Suprapubic skin (tissue), 3 donors: ENCODE results near the gene PLB1.

Source experiments
- CTCF ChIP-seq, 2 donors: fragments of 200-600 bp in 1 of 2; fragments of 450-650 bp in 1 of 2; sonication (generic) in 1 of 2; IDR thresholded peaks; one replicate each; pipeline ENCODE4 v1.5.1; 2016 to 2019; ENCODE audit warnings: antibody characterized with exemption in 2 of 2, mild to moderate bottlenecking in 1 of 2, moderate library complexity in 1 of 2
- POLR2AphosphoS5 ChIP-seq, 3 donors: sonication (generic); formaldehyde crosslinking; IDR thresholded peaks; one replicate each; pipeline ENCODE4 v1.6.1; 2017; ENCODE audit warnings: antibody characterized with exemption in 3 of 3

DNA sequence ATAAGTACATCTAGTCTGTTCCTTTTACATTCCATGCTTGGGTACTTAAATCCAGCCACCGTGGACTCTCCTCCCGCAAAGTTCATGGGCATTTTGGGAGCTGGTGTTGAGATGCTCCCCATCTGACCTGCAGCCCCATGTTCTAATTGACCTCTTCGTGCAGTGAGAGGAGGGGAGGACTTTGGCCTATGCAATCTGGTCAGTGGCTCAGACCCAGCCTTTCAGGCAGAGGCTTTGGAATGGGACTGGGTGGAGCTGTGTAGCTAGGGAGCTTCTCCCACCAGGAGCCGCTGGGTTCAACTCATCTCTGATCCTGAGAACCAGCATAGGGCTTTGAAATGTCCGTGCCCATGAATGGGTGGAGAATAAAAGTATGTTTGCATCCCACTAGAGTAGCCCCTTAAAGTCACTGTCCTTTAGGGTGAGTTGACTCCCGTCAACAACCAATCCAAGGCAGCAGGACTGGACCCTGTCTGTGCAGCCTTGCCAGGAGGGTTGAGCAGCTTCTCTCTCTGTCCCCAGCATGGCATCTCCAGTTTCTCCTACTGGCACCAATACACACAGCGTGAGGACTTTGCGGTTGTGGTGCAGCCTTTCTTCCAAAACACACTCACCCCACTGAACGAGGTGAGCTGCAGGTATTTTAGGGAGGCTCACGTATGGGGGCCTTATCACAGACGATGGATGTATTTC, 135.8 kb downstream of the PLB1 start:
- TF ChIP-seq CTCF (IDR thresholded peaks at IDR 0.05) (no peak), POLR2AphosphoS5 (IDR thresholded peaks at IDR 0.05) (no peak)
